OCI-LY7 (cell line): Measurements from ENCODE around the gene PRKAA1.

Experiments used
- CTCF ChIP-seq: fragments of 200-600 bp; sonication (generic); conservative IDR thresholded peaks from 2 replicates; pipeline ENCODE4 v1.5.1; 2014; ENCODE audit warnings: mild to moderate bottlenecking, antibody characterized with exemption, low read length, moderate library complexity, mixed read lengths
- EZH2phosphoT487 ChIP-seq: fragments of 200-600 bp; sonication (generic); IDR thresholded peaks from 2 replicates; pipeline ENCODE4 v1.6.1; 2018; ENCODE audit warnings: low read depth, borderline replicate concordance, mild to moderate bottlenecking, mixed run types, antibody characterized with exemption, low read length, moderate library complexity, mixed read lengths

GRCh38 chr5:40847525-40847924, 49.4 kb upstream of the PRKAA1 start:
- TF ChIP-seq CTCF, result no peak
- no peak for TF ChIP-seq EZH2phosphoT487
